Measurements from ENCODE around the gene ABHD3.
"Not testable (repeated sequence)": the region's sequence is repeated elsewhere in the genome, so short reads cannot be mapped to it uniquely, and the experiment has no call there.

The ABHD3 gene

DNA sequence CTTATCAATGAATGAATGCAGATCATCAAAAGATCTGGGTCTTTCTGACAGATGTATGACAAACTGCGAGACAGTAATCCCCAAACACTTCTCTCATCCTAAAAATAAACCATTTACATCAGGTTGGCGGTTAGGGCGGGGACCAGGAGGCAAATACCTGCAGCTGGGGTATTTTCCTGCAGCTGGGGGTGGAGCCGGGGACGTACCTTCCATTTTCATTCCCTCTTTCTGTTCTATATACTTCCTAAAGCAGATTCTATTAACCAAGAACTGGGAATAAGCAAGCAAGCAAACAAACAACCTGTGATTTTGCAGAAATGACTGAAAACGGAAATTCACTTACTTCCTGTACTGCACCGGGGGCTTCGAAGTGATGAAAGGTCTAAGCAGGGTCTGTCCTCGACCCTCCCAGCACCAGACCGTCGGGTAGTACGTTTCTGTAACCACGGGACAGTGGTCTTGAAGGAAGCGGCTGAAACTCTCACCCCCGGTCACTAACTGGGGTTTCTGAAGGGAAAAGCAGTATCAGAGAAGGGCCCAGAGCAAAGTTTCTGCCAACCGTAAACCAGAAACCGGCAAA, 1.2 kb downstream of the ABHD3 start:
- DNase-seq (ENCODE audit: low read depth, low spot score) = no peak

DNA sequence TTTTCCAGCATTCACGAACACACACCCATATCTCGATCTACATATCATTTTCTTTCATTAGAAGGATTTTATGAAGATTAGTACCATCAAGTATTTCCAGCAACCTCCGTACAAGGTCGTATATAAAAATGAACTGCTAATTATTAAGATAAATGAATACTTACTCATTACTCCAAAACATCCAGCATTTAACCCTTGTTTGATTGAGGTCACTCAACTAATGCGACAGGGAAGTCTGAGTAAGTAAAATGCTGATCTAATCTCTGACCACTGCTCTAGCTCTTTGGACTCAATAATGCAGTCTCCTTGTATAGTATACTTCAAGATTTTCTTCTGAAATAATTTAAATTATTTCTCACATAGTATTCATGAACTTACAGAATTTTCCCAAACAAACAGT, 2.0 kb downstream of the ABHD3 start:
- no peak for DNase-seq (ENCODE audit: low read depth, low spot score)

DNA sequence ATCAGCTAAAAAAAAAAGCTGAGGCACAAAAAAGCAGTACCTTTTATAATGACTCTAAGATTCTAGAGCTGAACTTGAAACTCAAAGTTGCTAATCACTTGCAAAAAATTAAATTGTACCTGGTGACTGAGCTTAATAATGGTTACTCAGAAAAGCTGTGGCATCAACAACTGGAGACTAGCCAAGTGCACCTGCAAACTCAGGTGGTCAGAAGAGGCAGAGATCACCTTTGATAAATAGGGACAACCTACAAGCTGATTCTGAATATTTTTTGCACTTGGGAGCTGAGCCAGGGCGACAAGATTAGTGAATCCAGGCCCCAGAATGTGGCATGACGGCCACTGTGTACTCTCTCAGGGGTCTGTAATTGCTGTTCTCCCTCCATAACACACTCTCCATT, 3.0 kb downstream of the ABHD3 start:
- DNase-seq (ENCODE audit: low read depth, low spot score) = no peak

DNA sequence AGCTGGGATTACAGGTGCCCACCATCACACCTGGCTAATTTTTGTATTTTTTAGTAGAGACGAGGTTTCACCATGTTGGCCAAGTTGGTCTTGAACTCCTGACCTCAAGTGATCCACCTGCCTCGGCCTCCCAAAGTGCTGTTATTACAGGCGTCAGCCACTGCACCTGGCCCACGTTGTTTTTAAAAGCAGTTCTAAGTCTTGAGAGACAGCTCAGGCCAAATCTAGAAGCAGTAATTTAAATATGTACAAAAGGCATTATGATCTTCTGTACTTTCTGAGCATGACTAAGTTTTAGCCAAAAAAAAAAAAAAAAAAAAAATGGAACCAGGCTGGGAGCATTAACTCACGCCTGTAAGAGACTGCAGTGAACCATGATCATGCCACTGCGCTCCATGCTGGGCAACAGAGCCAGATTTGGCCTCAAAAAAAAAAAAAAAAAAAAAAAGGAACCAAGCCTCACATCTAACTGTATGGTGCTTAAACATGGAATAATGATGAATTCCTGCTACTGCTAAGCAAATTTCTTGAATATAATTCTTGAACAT, 4.0 kb downstream of the ABHD3 start:
- DNase-seq (ENCODE audit: low read depth, low spot score) = no peak

DNA sequence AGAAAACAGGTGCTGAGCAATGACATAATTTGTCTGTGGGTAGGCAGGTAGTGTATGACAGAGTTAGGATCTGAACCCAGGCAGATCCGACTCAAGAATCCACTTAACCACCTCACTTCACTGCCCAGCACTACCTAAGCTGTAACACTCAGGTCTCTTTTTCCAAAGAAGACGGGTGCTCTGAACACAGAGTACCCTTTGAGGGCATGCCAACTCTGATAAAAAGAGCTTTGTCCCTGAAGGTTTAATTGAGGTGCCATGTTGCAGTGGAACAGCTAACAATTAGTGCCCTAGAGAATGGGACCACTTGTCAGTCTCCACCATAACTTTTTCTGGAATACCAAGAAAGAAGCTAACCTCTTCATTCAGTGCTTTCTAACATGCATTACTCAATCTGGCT, 11.3 kb downstream of the ABHD3 start:
- DNase-seq (ENCODE audit: low read depth, low spot score) = no peak

DNA sequence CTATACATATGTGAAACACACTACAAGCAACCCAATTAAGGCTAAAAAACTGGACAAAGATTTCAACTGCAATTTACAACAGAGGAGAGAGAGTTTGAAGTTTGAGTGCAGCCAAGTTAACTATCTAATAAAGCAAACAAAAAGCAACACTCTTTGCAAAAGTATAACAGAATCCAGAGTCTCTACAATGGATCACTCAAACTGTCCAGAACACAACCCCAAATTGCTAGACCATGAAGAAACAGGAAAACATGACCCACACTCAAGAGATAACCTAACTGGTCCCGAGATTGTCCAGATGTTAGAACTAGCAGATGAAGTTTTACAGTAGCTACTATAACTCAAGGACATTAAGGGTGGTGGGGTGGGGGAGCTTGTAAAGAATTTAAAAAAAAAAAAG, 14.8 kb downstream of the ABHD3 start:
- no peak for DNase-seq (ENCODE audit: low read depth, low spot score)

DNA sequence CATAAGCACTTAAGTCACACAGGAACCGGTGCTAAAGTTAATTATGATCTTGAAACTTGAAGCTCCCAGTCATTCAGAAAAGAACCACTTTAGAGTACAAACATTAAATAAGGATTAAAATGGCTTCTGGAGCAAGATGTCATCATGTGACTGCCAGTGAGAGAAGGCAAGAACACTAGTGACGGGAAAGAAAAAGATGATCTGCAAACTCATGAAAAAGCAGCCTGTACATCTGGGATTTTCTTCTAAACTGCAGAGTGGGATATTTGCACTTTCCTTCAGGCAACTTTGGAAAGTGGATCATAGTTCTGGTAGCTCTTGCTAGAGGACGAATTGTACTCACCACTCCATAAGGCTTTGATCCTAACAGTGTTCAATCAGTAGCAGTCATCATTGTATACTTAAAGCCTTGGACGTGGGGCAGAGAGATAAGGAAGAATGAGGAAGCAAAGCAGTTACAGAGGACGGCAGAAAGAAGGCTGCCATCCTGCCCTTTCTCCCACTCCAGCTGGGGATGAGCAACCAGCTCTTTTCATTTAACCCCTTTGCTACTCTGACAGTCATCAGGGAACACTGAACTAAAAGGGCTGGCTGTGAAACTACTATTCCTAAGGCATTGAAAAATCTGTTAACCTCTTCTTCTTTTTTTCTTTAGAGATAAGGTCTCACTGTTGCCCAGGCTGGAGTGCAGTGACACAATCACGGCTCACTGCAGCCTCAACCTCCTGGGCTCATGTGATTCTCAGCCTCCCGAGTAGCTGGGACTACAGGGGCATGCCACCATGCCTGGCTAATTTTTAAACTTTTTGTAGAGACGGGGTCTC, 18.1 kb downstream of the ABHD3 start:
- DNase-seq (ENCODE audit: low read depth, low spot score) = no peak

DNA sequence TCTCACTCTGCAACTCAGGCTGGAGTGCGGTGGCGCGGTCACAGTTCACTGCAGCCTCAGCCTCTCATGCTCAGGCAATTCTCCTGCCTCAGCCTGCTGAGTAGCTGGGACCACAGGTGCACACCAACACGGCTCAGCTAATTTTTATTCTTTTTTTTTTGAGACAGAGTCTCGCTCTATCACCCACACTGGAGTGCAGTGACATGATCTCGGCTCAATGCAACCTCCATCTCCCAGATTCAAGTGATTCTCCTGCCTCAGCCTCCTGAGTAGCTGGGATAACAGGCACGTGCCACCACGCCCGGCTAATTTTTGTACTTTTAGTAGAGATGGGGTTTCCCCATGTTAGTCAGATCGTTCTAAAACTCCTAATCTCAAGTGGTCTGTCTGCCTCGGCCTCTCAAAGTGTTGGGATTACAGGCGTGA, 19.0 kb downstream of the ABHD3 start:
- not testable (repeated sequence) for DNase-seq (ENCODE audit: low read depth, low spot score)

DNA sequence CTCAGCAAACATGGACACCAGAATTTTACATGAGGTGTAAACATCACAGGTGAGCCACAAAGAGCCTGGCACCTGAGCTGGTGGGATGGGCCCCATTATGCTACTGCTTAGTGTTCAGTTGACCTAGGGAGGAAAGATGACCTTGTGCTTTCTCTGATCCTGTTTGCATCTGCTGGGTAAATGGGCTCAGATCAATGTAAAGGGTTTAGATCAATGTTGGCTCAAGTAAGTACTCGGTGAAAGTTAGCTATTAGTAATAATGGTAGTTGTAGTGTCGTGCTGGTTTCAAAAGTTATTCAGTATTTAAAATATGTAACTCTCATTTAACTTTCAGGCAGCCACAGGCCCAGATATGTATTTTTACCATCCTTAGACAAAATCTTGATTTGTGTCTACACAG, 19.8 kb downstream of the ABHD3 start:
- DNase-seq (ENCODE audit: low read depth, low spot score) = no peak

DNA sequence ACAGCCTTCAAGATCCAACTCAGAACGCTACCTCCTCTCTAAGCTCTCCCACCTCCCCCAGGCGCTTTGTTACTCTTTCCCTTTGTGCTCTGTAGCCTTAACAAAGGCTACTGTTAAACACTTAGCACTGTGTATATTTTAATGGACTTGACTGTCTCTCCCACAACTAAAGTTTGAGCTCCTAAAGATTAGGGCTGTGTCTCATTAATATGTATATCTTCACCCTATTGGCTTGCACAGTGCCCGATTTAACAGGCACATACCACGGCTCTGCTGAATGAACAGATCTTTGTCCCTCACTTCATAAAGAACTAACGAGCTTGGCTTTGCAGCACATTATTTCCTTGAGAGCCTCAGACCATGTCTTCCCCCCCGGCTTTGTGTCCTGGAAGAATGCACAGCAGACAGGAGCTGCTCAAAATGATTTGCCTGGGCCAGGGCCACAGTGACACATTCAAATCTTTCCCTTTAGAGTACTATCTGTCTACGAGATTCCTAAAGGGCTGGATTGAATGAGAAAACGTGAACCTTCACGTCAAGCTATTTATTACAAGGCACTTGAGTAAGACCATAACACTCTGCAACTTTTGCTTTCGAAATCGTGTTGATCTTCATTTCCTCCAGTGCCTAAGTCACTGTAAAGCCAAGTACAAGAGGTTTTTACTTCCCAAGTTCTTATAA, 22.1 kb downstream of the ABHD3 start:
- DNase-seq (ENCODE audit: low read depth, low spot score) = peak; percentile 42

DNA sequence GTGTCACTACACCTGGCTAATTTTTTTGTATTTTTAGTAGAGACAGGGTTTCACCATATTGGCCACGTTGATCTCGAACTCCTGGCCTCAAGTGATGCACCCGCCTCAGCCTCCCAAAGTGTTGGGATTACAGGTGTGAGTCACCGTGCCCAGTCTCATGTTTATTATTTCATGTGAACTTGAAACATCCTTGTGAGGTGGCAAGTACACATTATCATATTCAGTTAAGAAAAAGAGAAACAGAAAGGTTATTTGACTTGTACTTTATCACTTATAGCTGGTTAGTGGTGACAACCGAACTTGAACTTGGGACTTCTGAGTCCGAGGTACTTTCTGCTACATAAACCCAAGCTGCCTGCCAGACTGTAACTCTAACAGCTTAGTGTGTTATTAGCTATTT, 24.4 kb downstream of the ABHD3 start:
- DNase-seq (ENCODE audit: low read depth, low spot score) = no peak

DNA sequence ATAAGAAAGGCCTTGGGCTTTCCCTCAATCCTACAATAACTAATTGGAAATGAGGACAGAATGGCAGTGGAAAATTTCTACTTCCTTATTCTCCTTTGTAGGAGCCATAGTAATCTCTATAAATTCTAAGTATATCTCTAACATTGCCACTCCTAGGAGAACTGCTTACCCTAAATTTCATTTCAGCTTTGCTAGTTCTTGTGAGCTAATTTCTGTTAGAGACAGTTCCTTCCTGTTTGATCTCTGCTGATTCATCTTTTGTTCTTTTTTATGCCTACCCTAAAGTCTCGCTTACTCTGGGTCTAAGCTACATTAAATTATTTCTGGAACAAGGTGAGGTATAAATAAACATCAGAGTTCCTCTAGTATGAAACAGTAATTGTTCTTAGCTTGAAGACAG, 25.7 kb downstream of the ABHD3 start:
- DNase-seq (ENCODE audit: low read depth, low spot score) = no peak

DNA sequence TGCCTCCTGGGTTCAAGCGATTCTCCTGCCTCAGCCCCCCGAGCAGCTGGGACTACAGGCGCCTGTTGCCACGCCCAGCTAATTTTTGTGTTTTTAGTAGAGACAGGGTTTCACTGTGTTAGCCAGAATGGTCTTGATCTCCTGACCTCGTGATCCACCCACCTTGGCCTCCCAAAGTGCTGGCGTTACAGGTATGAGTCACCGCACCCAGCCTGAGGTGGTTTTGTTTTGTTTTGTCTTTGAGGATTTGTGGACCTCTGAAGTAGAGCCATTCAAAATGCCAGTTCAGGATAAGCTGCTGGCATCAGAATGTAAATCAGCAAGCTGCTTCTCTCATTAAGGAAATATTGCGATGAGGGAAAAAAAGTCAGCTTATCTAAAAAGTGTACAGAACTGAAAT, 29.2 kb downstream of the ABHD3 start:
- DNase-seq (ENCODE audit: low read depth, low spot score) = peak; percentile 79

DNA sequence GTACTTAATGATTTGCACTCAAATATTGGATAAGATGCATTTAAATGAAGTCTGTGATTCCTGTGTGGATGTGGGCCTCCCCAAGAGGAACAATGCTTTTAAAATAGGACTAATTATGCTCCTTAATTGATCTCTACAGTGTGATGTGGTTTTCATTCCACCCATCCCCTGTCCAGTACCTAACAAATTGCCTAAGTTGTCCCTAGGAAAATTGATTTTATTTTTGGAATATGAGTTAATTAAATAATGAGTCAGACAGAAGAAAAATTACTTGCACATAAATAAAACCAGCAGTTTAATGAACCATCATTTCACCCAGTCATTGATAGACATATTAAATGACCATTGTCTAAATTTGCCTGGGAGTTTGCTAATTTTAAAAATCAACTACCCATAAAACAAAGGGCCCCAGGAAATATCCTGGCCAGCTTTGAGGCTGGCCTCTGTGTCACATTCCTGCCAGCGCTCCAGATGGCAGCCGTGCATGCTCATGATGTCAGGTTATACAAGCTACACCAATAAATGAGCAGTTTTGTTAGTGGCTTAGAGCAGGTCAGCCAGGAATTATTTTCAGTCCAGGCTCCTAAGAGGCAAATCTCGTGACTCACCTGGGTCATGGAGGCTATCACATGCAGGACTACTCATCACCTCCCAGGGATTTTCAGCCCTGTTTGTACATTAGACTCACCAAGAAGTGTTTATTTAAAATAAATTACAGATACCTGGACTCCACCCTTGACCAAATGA, 31.9 kb downstream of the ABHD3 start:
- no peak for DNase-seq (ENCODE audit: low read depth, low spot score)

DNA sequence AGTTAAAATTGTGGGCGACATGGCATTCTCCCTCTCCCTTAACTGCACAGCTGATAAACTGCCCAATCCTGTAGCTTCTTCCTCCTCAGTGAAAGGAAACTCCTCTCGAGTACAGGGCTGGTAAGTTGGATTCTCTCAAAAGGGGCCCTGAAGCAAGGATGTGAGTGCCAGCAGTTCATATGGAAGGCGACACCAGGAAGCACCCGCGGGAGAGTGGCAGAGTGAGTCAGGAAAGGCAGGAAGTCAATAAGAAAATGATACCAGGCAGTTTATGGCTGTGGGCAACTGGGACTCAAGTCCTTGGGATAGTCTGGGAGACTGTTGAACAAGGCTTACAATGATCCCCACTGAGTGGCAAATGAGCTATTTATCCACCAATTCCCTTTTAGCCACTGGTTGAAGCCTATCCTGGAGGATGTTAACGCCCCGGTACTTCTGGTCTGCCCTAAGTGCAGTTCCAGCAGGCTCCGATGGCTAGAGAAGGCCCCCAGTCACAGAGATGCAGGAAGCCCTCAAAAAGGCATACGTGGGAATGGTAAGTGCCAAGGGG, 34.8 kb downstream of the ABHD3 start:
- DNase-seq (ENCODE audit: low read depth, low spot score) = no peak

DNA sequence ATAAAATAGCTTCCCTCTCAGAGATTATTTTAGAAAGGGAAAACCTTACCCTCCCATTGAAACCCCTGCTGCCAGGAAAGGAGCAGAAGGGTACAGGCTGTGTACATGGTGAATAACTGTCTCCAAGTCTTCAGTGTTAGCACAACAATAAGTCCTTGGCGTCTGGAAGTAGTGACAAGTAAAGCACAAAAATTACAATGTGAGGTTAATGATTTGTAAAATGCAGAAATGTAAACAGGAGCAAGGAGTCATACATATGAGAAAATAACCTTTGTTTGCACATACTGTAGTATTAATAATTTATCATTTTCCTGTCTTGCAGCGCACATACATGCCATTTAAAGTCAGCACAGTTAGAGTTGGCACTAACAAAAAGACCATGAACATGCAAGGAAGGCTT, 40.5 kb downstream of the ABHD3 start:
- no peak for DNase-seq (ENCODE audit: low read depth, low spot score)

DNA sequence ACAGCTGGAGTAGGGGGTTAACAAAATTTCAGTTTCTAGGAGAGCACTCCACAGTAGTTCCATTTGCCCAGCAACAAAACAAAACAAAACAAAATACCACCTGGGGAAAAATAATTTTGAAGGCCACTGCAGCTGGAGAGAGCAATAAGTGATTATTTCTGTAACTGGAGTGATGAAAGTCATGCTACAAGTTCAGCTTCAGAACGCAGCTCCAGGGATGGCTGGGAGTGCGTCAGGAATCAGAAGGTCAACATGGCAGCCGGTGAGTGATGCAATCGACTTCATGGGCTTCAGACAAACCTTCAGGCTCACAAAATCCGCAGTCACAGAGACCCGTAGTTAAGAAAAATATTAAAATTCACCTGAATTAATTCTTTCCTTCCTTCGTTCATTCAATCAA, 41.0 kb downstream of the ABHD3 start:
- DNase-seq (ENCODE audit: low read depth, low spot score) = no peak

DNA sequence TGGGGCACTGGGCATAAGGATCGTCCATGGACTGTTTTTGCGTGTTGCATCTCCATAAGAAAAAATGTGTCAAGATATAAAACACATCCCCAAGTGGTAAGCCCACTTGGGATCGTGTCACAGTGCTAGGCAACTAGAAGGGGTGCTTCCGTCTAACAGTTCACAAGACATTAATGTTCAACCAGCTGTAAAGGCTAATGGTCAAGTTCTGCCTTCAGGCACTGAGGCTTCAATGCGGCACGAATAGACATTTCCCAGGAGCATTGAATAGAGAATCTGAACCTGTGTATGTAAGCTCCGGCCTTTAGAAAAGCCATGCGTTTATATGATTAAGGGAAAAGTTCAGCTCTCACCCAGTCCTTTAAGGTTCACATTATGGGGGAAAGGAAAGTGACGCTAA, 42.0 kb downstream of the ABHD3 start:
- no peak for DNase-seq (ENCODE audit: low read depth, low spot score)

DNA sequence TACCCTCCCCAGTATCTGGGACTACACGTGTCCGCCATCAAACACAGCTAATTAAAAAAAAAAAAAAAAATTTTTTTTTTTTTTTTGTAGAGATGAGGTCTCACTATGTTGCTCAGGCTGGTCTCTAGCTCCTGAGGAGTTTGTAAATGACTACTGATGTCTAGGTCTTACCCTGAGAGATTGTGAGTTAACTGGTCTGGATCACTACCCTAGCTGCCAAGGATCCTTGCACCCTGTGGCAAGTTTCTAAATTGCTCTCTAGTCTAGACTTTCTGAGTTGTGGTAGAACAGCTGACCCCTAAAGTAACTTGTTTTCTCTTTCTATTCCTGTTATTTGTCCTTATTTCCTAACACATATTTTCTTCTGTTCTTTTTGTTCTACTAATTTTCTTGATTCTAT, 44.5 kb downstream of the ABHD3 start:
- DNase-seq (ENCODE audit: low read depth, low spot score) = no peak

DNA sequence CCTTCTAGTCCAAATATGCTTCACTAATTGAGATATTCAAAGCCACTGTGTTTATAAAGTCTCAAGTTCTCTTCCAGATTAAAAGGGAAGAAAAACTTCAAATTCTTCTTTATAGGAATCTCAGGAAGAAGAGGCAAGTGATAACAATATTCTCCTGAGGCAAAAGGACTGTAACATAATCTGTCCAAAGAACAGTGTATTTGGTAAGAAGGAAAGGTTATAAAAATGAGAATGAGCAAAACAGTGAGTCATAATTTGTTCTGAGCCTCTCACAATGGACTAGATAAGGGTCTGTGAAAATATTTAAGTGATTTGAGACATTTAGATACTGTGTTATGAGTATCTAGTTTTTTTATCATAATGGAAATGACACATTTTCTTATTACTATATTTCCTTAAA, 48.2 kb downstream of the ABHD3 start:
- no peak for DNase-seq (ENCODE audit: low read depth, low spot score)

DNA sequence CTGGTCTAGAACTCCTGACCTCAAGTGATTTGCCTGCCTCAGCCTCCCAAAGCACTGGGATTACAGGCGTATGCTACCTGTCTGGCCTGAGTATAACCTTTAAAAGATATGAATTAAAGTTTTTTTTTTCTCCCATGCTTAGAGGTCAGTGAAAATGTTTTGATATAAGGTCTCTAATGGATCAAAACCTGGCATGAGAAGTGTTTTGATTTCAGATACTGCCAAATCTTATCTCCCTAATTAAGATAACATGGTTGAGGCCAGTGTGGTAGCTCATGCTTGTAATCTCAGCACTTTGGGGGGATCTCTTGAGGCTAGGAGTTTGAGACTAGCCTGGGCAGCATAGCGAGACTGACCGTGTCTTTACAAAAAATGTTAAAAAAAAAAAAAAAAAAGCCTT, 51.2 kb downstream of the ABHD3 start:
- no peak for DNase-seq (ENCODE audit: low read depth, low spot score)

DNA sequence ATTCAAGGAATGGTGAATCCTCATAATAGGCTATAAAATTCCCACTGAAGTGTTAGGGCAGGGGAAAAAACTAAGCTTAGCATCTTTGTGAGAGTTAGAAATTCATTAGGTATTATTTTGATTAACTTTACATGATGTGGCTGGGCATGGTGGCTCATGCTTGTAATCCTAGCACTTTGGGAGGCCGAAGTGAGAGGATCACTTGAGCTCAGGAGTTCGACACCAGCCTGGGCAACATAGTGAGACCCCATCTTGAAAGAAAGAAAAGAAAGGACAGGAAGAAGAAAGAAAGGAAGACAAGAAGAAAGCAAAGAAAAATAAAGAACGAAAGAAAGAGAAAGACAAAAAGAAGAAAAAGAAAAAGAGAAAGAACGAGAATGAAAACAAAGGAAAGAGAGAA, 52.5 kb downstream of the ABHD3 start:
- no peak for DNase-seq (ENCODE audit: low read depth, low spot score)
